GM19395 (cell line): ENCODE data around the gene WBP2NL.
"Not testable (repeated sequence)": the region's sequence is repeated elsewhere in the genome, so short reads cannot be mapped to it uniquely, and the experiment has no call there.

Experiments used
- ATAC-seq: cut with Tn5 transposase; IDR thresholded peaks from one replicate; pipeline ENCODE4 v1.9.1; 2021; ENCODE audit warnings: mild to moderate bottlenecking, moderate library complexity; ENCODE audit not compliant: unreplicated experiment

Gene WBP2NL

DNA sequence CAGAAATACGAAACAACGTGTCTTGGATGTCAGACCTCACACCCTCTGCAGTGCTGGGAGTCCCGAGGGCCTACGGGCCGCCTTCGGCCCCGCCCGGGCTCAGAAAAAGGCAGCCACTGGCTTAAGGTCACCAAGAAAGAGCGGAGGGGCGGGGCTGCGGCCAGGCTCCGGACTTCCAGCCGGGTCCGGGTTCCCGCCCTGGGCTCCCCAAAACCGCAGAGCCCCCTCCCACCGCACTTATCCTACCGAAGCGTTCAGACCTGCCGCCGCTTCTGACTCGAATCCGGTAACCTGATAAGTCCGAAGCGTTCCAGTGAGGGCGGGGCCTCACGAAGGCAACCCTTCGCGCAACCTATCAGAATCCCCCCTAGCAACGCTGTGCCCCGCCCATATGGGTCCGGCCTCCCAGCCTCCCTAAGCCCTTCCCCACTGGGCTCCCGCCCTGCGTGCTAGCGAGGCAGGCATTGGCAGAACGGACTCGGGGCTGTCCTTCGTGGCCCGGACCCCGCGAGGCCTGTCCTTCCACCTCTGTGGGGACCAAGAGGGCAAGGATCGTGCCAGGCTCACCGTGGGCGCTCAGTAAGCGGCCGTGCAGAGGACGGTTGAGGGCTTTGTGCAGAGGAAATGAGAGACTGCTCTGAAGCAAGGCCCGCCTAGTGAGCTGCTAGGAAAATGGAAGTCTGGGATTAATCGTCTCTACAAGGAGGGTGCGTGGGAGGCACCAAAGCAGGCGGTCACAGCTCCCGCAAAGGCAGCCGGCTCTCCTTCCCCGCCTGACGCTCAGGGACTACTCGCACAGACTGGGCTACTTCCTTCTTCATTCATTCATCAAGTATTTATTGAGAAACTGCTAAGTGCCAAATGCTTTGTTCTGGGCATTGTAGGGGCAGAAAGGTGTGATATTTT, 72.2 kb downstream of the WBP2NL start, which contains the start of gene NAGA:
NAGA (minus strand) TSS at position 296 of the 906 bp plus-strand sequence. CDS start 515 bp downstream, outside the sequence.
- peak; percentile 87 for ATAC-seq

DNA sequence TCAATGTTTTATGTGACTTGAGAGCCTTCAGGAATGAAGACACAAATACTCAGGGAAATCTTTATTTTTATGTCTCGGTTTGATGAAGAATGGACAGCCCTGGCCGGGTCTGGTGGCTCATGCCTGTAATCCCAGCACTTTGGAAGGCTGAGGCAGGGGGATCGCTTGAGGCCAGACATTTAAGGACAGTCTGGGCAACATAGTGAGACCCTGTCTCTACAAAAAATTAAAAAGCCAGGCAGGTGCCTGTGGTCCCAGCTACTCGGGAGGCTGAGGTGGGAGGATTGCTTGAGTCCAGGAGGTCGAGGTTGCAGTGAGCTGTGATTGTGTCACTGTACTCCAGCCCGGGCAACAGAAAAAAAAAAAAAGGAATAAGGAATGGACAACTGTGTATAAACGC, 72.9 kb downstream of the WBP2NL start:
- not testable (repeated sequence) for ATAC-seq

DNA sequence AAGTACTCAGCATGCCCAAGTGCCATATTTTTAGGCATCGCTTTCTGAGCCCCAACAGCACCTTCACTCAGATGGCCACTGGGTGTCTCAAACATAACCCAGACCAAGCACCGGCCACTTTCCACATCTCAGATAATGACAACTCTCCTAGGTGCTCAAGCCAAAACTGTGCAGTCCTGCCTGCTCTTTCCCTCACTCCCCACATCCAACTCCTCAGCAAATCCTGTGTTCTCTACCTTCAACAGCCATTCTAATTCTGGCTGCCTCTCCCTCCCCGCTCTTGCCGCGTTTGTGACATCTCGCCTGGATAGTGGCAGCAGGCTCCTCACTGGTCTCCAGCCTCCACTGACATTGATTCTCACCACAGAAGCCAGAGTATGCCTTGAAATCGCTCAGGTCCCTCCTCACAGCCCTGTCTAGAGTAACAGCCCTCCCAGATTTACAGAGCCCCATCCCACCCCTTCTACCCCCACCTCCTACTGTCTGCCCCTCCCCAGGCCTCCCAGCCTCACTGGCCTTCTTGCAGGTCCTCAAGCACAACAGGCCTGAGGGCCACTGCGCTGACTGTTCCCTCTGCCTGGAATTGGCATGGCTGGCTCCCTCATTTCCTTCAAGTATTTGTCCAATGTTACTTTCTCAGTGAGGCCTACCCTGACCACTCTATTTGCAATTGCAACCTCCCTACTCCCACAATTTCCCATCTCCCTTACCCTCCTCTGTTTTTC, 74.2 kb downstream of the WBP2NL start:
- no peak for ATAC-seq

DNA sequence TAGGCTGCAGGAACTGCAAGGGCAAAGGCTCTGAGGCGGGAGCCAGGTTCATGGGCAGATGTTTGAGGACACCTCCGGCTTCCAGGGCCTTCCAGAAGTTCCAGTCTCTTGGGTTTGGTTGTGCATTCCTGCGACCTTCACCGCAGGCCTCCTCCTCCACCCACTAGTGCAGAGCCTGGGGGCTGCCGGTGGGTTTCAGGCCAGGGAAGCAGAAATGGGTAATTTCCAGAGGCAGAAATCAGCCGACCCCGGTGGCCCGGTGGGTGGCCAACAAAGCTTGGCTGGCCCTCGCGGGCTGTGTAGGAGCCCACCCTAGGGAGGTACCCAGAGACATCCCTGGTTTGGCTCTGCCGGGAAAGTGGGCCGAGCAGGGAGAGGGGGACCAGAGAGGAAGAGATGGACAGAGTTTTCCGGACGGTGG, 75.0 kb downstream of the WBP2NL start:
- ATAC-seq = no peak

DNA sequence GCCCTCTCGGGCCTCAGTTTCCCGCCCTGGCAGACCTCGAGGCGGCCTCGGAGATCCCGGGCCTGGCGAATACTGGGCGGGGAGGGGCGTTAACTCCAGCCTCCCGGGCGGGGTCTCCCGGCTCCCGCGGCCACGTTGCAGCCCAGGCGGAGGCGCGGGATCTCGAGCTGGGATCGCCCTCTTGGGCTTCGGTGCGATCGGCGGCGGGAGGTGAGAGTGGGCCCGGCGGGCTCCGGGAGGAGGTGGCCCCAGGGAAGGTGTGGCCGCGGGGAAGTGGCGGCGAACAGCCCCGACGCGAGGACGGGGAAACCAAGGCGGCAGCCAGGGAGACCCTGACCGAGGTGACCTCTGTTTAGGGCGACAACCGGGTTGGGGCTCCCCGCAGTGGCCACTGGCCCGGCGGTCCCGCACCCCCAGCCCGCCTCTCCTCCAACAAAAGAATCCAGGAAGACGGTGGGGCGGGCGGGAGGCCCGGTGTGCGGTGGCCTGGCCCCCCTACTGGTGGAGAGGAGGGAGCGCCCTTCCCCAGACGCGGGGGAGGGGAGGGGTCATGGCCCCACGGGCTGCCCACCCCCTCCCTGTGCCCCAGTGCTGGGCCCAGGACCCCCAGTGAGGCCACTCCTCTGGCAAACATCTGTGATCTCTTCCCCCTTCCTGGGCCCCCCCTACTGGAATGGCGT, 75.7 kb downstream of the WBP2NL start, which contains the start of gene PHETA2:
PHETA2 (plus strand) TSS at position 117 of the 680 bp plus-strand sequence. CDS start 3,046 bp downstream, outside the sequence.
- no peak for ATAC-seq

DNA sequence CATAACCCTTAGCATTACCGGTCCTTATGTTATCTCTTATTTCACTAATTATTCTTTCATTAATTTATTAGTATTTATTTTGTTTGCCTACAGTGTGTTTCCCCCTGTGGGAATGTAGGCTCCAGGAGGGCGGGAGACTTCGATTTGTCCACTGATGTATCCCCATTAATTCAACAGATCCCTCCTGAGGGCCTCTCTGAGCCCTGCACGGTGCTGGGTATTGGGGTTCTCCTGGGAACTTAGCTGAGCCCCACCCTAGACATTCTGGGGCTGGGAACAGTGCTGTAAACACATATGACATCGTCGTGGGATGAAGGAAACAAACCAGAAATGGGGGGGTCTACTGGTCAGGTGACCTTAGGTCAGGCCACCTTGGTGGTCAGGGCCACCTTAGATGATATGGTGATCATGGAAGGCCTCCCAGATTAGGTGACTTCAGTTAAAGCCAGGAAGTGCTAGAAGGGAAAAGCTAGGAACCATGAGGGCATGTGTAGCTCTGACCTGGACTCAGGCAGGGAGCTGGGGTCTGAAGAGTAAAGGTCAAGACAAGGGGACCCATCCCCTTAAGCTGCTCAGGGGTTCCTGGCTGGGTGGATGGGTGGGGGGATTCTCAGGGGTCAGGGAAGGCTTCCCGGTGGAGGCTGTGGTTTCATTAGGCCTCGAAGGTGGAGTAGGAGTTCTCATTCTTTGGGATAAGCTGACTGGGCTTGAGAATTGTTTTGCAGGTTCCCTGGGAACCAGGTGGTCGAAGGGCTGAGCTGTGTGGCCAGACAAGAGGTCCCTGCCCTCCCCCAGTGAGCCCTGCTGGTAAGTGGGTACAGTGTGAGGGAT, 76.5 kb downstream of the WBP2NL start:
- no peak for ATAC-seq

DNA sequence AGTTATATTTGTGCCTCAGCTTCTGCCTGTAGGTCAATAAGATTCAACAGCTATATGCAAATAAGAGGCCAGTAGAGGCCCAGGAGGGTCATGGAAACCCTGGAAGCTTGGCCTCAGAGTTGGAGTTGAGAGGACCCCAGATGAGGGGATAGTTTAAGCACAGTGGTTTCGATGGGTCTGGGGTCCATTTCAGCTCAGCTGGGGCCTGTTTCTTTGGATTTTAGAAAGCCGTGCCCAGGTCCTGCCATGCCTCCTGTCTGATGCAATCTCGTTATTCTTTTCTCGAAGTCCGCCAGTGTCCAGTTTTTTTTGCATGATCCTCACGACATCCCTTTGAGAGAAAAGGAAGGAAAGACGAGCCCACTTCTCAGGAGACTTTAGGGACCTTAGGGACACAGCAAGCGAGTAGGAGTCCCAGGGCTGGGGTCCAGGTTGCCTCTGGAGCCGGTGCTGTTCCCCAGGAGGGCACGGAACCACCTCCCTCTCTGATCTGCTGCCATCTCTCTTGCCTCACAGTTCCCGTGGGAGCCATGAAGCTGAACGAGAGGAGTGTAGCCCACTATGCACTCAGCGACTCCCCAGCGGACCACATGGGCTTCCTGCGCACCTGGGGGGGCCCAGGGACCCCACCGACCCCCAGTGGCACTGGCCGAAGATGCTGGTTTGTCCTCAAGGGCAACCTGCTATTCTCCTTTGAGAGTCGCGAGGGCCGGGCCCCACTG, 78.3 kb downstream of the WBP2NL start:
- no peak for ATAC-seq

DNA sequence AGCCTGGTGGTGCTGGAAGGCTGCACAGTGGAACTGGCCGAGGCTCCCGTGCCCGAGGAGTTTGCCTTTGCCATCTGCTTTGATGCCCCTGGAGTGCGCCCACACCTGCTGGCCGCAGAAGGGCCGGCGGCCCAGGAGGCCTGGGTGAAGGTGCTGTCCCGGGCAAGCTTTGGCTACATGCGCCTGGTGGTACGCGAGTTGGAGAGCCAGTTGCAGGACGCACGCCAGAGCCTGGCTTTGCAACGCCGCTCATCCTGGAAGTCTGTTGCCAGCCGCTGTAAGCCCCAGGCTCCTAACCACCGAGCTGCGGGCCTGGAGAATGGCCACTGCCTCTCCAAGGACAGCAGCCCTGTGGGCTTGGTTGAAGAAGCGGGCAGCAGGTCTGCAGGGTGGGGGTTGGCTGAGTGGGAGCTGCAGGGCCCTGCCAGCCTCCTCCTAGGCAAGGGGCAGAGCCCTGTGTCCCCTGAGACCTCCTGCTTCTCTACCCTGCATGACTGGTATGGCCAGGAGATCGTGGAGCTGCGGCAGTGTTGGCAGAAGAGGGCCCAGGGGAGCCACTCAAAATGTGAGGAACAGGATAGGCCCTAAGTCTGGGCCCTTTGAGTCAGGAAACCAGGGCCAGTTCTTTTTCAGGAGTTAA, 79.0 kb downstream of the WBP2NL start:
- ATAC-seq = no peak
